ENCODE measurements around the gene HESX1. TPM values are rescaled to one million over a fixed set of nuclear protein-coding genes. Genes with fewer than 3 reads are reported as not detected.

HESX1 gene
- total RNA-seq, 1 experiment from 2014 or later, result 3.9 TPM

DNA sequence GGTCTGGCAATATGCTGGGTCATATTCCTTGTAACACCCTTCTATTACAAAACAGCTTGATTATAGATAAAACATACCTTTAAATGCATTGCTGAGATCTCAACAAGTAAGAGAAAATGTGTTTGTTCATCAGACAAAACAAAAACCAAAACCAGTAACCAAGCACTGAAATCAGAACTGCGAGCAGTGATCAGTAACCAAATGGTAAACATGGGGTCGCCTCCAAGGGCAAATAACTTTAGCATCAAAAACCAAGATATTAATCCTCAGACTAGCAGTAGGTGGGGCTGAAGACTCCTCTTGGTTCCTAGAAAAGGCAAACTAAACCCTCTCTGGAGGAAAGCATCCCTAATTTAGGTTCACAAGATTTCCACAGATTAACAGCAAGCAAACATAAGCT is 6.6 kb upstream of the HESX1 start:
- TF ChIP-seq, protein P1, sequence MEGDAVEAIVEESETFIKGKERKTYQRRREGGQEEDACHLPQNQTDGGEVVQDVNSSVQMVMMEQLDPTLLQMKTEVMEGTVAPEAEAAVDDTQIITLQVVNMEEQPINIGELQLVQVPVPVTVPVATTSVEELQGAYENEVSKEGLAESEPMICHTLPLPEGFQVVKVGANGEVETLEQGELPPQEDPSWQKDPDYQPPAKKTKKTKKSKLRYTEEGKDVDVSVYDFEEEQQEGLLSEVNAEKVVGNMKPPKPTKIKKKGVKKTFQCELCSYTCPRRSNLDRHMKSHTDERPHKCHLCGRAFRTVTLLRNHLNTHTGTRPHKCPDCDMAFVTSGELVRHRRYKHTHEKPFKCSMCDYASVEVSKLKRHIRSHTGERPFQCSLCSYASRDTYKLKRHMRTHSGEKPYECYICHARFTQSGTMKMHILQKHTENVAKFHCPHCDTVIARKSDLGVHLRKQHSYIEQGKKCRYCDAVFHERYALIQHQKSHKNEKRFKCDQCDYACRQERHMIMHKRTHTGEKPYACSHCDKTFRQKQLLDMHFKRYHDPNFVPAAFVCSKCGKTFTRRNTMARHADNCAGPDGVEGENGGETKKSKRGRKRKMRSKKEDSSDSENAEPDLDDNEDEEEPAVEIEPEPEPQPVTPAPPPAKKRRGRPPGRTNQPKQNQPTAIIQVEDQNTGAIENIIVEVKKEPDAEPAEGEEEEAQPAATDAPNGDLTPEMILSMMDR (conservative IDR thresholded peaks at IDR 0.05; ENCODE audit: low read depth, low read length), result no peak
- no peak for TF ChIP-seq EZH2 (IDR thresholded peaks at IDR 0.05; ENCODE audit: low read length, unreplicated experiment)
- no peak for TF ChIP-seq EZH2phosphoT487 (IDR thresholded peaks at IDR 0.05; ENCODE audit: borderline replicate concordance, low read length)
- no peak overlapping the region for H2AFZ ChIP-seq (ENCODE audit: low read length)
- no peak overlapping the region for H3K9ac ChIP-seq (ENCODE audit: low read length)
- no peaks in the 10 kb centered on the region for H3K9me3 ChIP-seq (ENCODE audit: low read length)
- H4K20me1 ChIP-seq (ENCODE audit: low read length), result no peaks in the 10 kb centered on the region
- BruUV-seq (replicated peaks), result no TSS peak
- H3K27me3 ChIP-seq (ENCODE audit: low read length), result no peaks in the 10 kb centered on the region
- intact Hi-C loops (cut with micrococcal nuclease), result no loop called here
- H3F3A ChIP-seq (ENCODE audit: low read length, unreplicated experiment), result no peaks in the 10 kb centered on the region
- H3K79me2 ChIP-seq (ENCODE audit: low read length), result no peaks in the 10 kb centered on the region
- no peaks in the 10 kb centered on the region for H3K36me3 ChIP-seq (ENCODE audit: low read depth, low read length)
- no peak overlapping the region for H3K4me3 ChIP-seq (ENCODE audit: low read length)
- POLR2A ChIA-PET (ENCODE audit: unreplicated experiment), result no interaction called here
- CTCF ChIA-PET, result no interaction called here
- DNase-seq (no peak), ATAC-seq (no peak)
- no peaks in the 10 kb centered on the region for H3K9me2 ChIP-seq (replicated peaks; ENCODE audit: low read length)
- no peaks in the 10 kb centered on the region for H3K4me1 ChIP-seq (ENCODE audit: insufficient read depth, low read length)
- H3K4me2 ChIP-seq (ENCODE audit: low read length), result no peak overlapping the region
- no peak overlapping the region for H3K27ac ChIP-seq (ENCODE audit: low read length)

DNA sequence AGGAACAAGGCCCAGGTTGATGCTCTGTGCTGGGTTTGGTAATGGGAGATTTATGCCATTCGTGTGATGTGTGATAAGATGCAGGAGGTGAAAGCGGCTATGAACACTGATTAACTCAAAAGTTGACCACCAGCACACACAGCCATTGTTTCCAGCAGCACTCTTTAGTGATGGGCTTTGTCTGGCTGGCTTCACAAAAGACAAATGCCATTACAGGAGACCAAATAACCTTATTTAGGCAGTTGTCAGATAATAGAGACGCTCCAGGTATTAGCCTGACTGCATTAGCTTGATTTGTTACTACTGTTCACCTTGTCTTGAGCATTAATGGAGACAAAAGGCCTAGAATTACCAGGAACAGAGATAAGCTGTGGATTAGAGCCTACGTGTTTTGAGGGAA is 5.1 kb downstream of the HESX1 start:
- BruUV-seq (replicated peaks), result no TSS peak
- CTCF ChIA-PET, result interaction anchor here (0.5 kb wide), 1 partner anchor 27 kb away, joined by 3 read pairs; no protein-coding TSS in a partner anchor
- H3K27ac ChIP-seq (ENCODE audit: low read length), result no peak overlapping the region

DNA sequence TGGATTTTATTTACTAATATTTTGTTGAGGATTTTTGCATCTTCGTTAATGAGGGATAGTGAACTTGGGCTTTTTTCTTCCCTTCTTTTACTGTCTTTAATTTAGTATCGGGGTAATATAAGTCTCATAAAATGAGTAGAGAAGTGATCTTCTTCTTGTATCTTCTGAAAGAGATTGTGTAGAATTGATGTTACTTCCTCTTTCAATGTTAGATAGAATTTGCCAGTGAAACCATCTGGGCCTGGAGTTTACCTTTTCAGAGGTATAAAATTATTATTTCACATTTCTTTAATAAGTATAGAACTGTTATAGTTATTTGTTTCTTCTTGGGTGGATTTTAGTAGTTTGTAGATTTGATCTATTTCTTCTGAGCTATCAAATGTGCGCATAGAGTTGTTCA is 7.8 kb downstream of the HESX1 start:
- Histone ChIP-seq H3K27me3 (ENCODE audit: low read length) (no peaks in the 10 kb centered on the region), H3K9me2 (replicated peaks; ENCODE audit: low read length) (no peaks in the 10 kb centered on the region), H3K9me3 (ENCODE audit: low read length) (no peaks in the 10 kb centered on the region), H3K4me3 (ENCODE audit: low read length) (no peak overlapping the region), H3K79me2 (ENCODE audit: low read length) (no peaks in the 10 kb centered on the region), H3K36me3 (ENCODE audit: low read depth, low read length) (no peaks in the 10 kb centered on the region), H3K27ac (ENCODE audit: low read length) (no peak overlapping the region), H3K4me2 (ENCODE audit: low read length) (no peak overlapping the region), H3F3A (ENCODE audit: low read length, unreplicated experiment) (no peaks in the 10 kb centered on the region), H3K4me1 (ENCODE audit: insufficient read depth, low read length) (no peaks in the 10 kb centered on the region; the same call in 1 of the 2 replicates), H4K20me1 (ENCODE audit: low read length) (no peaks in the 10 kb centered on the region), H3K9ac (ENCODE audit: low read length) (no peak overlapping the region), H2AFZ (ENCODE audit: low read length) (no peak overlapping the region)
- ChIA-PET POLR2A (ENCODE audit: unreplicated experiment) (no interaction called here), CTCF (no interaction called here)
- ATAC-seq (no peak), DNase-seq (no peak)
- intact Hi-C loops (cut with micrococcal nuclease), result no loop called here
- TF ChIP-seq EZH2phosphoT487 (IDR thresholded peaks at IDR 0.05; ENCODE audit: borderline replicate concordance, low read length) (no peak), EZH2 (IDR thresholded peaks at IDR 0.05; ENCODE audit: low read length, unreplicated experiment) (no peak)
- TF ChIP-seq, protein P1 (conservative IDR thresholded peaks at IDR 0.05; ENCODE audit: low read depth, low read length), result no peak
- BruUV-seq (replicated peaks), result no TSS peak

More for the DNA sequence above, 5.1 kb downstream of the HESX1 start:
- Histone ChIP-seq H3K4me2 (ENCODE audit: low read length) (no peak overlapping the region), H3K79me2 (ENCODE audit: low read length) (no peaks in the 10 kb centered on the region), H2AFZ (ENCODE audit: low read length) (no peak overlapping the region), H3K27me3 (ENCODE audit: low read length) (no peaks in the 10 kb centered on the region), H3K4me3 (ENCODE audit: low read length) (no peak overlapping the region), H3K9me3 (ENCODE audit: low read length) (no peaks in the 10 kb centered on the region), H3F3A (ENCODE audit: low read length, unreplicated experiment) (no peaks in the 10 kb centered on the region), H3K9me2 (replicated peaks; ENCODE audit: low read length) (no peaks in the 10 kb centered on the region), H4K20me1 (ENCODE audit: low read length) (no peaks in the 10 kb centered on the region), H3K36me3 (ENCODE audit: low read depth, low read length) (no peaks in the 10 kb centered on the region), H3K9ac (ENCODE audit: low read length) (no peak overlapping the region), H3K4me1 (ENCODE audit: insufficient read depth, low read length) (no peaks in the 10 kb centered on the region; the same call in 1 of the 2 replicates)
- TF ChIP-seq EZH2 (IDR thresholded peaks at IDR 0.05; ENCODE audit: low read length, unreplicated experiment) (no peak), EZH2phosphoT487 (IDR thresholded peaks at IDR 0.05; ENCODE audit: borderline replicate concordance, low read length) (no peak)
- TF ChIP-seq, protein P1 (conservative IDR thresholded peaks at IDR 0.05; ENCODE audit: low read depth, low read length), result no peak
- ATAC-seq (no peak), DNase-seq (no peak)
- POLR2A ChIA-PET (ENCODE audit: unreplicated experiment), result no interaction called here
- intact Hi-C loops (cut with micrococcal nuclease), result no loop called here
